HUES64 (cell line): ENCODE data around the gene FREY1.

Experiments
- H3K27ac ChIP-seq: 2 replicates; pipeline ENCODE4 v1.7.0; 2013; ENCODE audit warnings: low read depth, low read length, inconsistent platforms
- H3K27me3 ChIP-seq: 2 replicates; pipeline ENCODE4 v1.6.1; 2013; ENCODE audit warnings: mild to moderate bottlenecking, low read length; ENCODE audit not compliant: insufficient read depth
- H3K36me3 ChIP-seq: 2 replicates; pipeline ENCODE4 v1.6.1; 2013; ENCODE audit warnings: mild to moderate bottlenecking, low read length; ENCODE audit not compliant: insufficient read depth
- H3K4me1 ChIP-seq: 2 replicates; pipeline ENCODE4 v1.6.1; 2013; ENCODE audit warnings: mild to moderate bottlenecking, low read length, moderate library complexity; ENCODE audit not compliant: insufficient read depth
- H3K4me3 ChIP-seq: 2 replicates; pipeline ENCODE4 v1.5.1; 2013; ENCODE audit warnings: mild to moderate bottlenecking, low read length, moderate library complexity
- H3K9ac ChIP-seq: 2 replicates; pipeline ENCODE4 v1.6.1; 2013; ENCODE audit warnings: mild to moderate bottlenecking, low read depth, low read length
- H3K9me3 ChIP-seq: 2 replicates; pipeline ENCODE4 v1.6.1; 2013; ENCODE audit warnings: low read depth, low read length; ENCODE audit not compliant: insufficient read depth
- WGBS: fragments of 150-250, 120-280 bp; methylation state at CpG from one replicate; pipeline ENCODE4 v1.1.7; 2013; ENCODE audit warnings: missing lambda C conversion rate; 5-methylcytosine and 5-hydroxymethylcytosine counted together

Gene FREY1

GRCh38 chr11:45889555-45889954 lies 17.5 kb downstream of the FREY1 start:
- Histone ChIP-seq H3K9ac (no peak overlapping the region), H3K27ac (no peak overlapping the region), H3K4me1 (peaks cover 12% of the 10 kb centered on the region), H3K36me3 (no peaks in the 10 kb centered on the region), H3K4me3 (no peak overlapping the region), H3K27me3 (peaks cover 9% of the 10 kb centered on the region; the same call in 1 of the 2 replicates), H3K9me3 (no peaks in the 10 kb centered on the region)
- WGBS: 83% methylated on average over 8 of the region's 8 CpGs

GRCh38 chr11:45887587-45887986 lies 19.5 kb downstream of the FREY1 start:
- Histone ChIP-seq H3K9ac (no peak overlapping the region), H3K4me1 (0 out of 2 replicates have a peak, but pooled peaks cover under 1% of the 10 kb centered on the region)
- WGBS: 93% methylated on average over 10 of the region's 10 CpGs

GRCh38 chr11:45886816-45887520 lies 20.1 kb downstream of the FREY1 start:
- peak overlapping the region; percentile 75; the same call in 1 of the 2 replicates for H3K4me3 ChIP-seq
- no peaks in the 10 kb centered on the region for H3K4me1 ChIP-seq
- H3K27ac ChIP-seq: no peak overlapping the region
- no peaks in the 10 kb centered on the region for H3K36me3 ChIP-seq
- peaks cover 9% of the 10 kb centered on the region; the same call in 1 of the 2 replicates for H3K27me3 ChIP-seq
- 88% methylated on average over 4 of the region's 4 CpGs for WGBS
- no peaks in the 10 kb centered on the region for H3K9me3 ChIP-seq
- no peak overlapping the region for H3K9ac ChIP-seq

More at GRCh38 chr11:45887587-45887986, 19.5 kb downstream of the FREY1 start:
- Histone ChIP-seq H3K9me3 (no peaks in the 10 kb centered on the region), H3K4me3 (no peak overlapping the region), H3K27ac (no peak overlapping the region), H3K27me3 (peaks cover 9% of the 10 kb centered on the region; the same call in 1 of the 2 replicates), H3K36me3 (no peaks in the 10 kb centered on the region)

- Histone ChIP-seq H3K36me3 (peaks cover 4% of the 10 kb centered on the region; the same call in 1 of the 2 replicates), H3K27me3 (peaks cover 9% of the 10 kb centered on the region; the same call in 1 of the 2 replicates), H3K4me1 (no peaks in the 10 kb centered on the region), H3K9ac (peak overlapping the region; percentile 59; the same call in 1 of the 2 replicates), H3K9me3 (no peaks in the 10 kb centered on the region), H3K4me3 (peak overlapping the region; percentile 75), H3K27ac (no peak overlapping the region; the same call in 1 of the 2 replicates)
- 11% methylated on average over 42 of the region's 43 CpGs for WGBS
Measured at GRCh38 chr11:45885921-45886721, 20.9 kb downstream of the FREY1 start.

- no peaks in the 10 kb centered on the region for H3K4me1 ChIP-seq
- H3K36me3 ChIP-seq: peaks cover 7% of the 10 kb centered on the region
- H3K9me3 ChIP-seq: no peaks in the 10 kb centered on the region
- no peak within 1 kb of the TSS; the same call in 1 of the 2 replicates for H3K27ac ChIP-seq
- peaks cover 9% of the 10 kb centered on the region; the same call in 1 of the 2 replicates for H3K27me3 ChIP-seq
- H3K9ac ChIP-seq: peak within 1 kb of the TSS; percentile 59; the same call in 1 of the 2 replicates
- 1% methylated on average over 73 of the region's 73 CpGs for WGBS
- peak within 1 kb of the TSS; percentile 75 for H3K4me3 ChIP-seq
Measured at GRCh38 chr11:45885274-45885920, 21.7 kb downstream of the FREY1 start, which contains the start of gene MAPK8IP1. Gene MAPK8IP1 (plus strand): TSS chr11:45885651. CDS start chr11:45885821, 170 bp downstream.

GRCh38 chr11:45884596-45885185 lies 22.4 kb downstream of the FREY1 start:
- no peaks in the 10 kb centered on the region for H3K4me1 ChIP-seq
- peaks cover 7% of the 10 kb centered on the region for H3K36me3 ChIP-seq
- no peak overlapping the region for H3K27ac ChIP-seq
- no peak overlapping the region for H3K9ac ChIP-seq
- H3K4me3 ChIP-seq: no peak overlapping the region
- WGBS: 87% methylated on average over 10 of the region's 10 CpGs
- H3K27me3 ChIP-seq: peaks cover 9% of the 10 kb centered on the region; the same call in 1 of the 2 replicates
- H3K9me3 ChIP-seq: no peaks in the 10 kb centered on the region

- Histone ChIP-seq H3K9ac (no peak overlapping the region), H3K4me3 (no peak overlapping the region), H3K27ac (no peak overlapping the region), H3K36me3 (peaks cover 7% of the 10 kb centered on the region), H3K27me3 (peaks cover 7% of the 10 kb centered on the region; the same call in 1 of the 2 replicates), H3K9me3 (no peaks in the 10 kb centered on the region), H3K4me1 (peaks cover 3% of the 10 kb centered on the region)
- WGBS: 88% methylated on average over 4 of the region's 6 CpGs
Measured at GRCh38 chr11:45881708-45882368, 25.2 kb downstream of the FREY1 start.

- no peaks in the 10 kb centered on the region for H3K9me3 ChIP-seq
- H3K36me3 ChIP-seq: peaks cover 7% of the 10 kb centered on the region
- H3K9ac ChIP-seq: no peak overlapping the region
- no peak overlapping the region for H3K4me3 ChIP-seq
- peaks cover 2% of the 10 kb centered on the region; the same call in 1 of the 2 replicates for H3K27me3 ChIP-seq
- H3K27ac ChIP-seq: no peak overlapping the region
- 93% methylated on average over 15 of the region's 15 CpGs for WGBS
- H3K4me1 ChIP-seq: peaks cover 12% of the 10 kb centered on the region
Measured at GRCh38 chr11:45880772-45881570, 26.1 kb downstream of the FREY1 start.

- Histone ChIP-seq H3K9ac (no peak overlapping the region), H3K4me1 (peaks cover 17% of the 10 kb centered on the region), H3K36me3 (peaks cover 7% of the 10 kb centered on the region), H3K27me3 (no peaks in the 10 kb centered on the region), H3K4me3 (no peak overlapping the region), H3K27ac (no peak overlapping the region), H3K9me3 (no peaks in the 10 kb centered on the region)
- 92% methylated on average over 7 of the region's 7 CpGs for WGBS
Measured at GRCh38 chr11:45879803-45880686, 27.0 kb downstream of the FREY1 start.
